GM23338 (cell line): ENCODE measurements around the gene ING3. TPM values are rescaled to one million over a fixed set of nuclear protein-coding genes. Genes with fewer than 3 reads are reported as not detected.

Experiments
- ATAC-seq: fragments of 200-7000 bp; cut with Tn5 transposase; 3 replicates; pipeline ENCODE4 v1.9.1; 2020
- DNase-seq: peaks from one replicate; pipeline ENCODE4 v3.0.0-alpha.2; 2015; ENCODE audit warnings: low spot score
- H2AFZ ChIP-seq: fragments of 200-600 bp; sonication (generic); 2 replicates; pipeline ENCODE4 v1.8.0; 2016; ENCODE audit warnings: antibody characterized with exemption, mild to moderate bottlenecking, moderate library complexity
- H3F3A ChIP-seq: fragments of 200-600 bp; sonication (generic); replicated peaks from 2 replicates; pipeline ENCODE4 v1.8.0; 2017; ENCODE audit warnings: antibody characterized with exemption, mixed run types, low read depth
- H3K27ac ChIP-seq: fragments of 200-600 bp; sonication (generic); 2 replicates; pipeline ENCODE4 v1.6.1; 2016; ENCODE audit warnings: low read depth
- H3K27me3 ChIP-seq: fragments of 200-600 bp; sonication (generic); 2 replicates; pipeline ENCODE4 v1.8.0; 2016; ENCODE audit warnings: mild to moderate bottlenecking, mixed run types, moderate library complexity; ENCODE audit not compliant: insufficient read depth
- H3K36me3 ChIP-seq: fragments of 200-600 bp; sonication (generic); 2 replicates; pipeline ENCODE4 v1.8.0; 2016; ENCODE audit warnings: mild to moderate bottlenecking; ENCODE audit not compliant: insufficient read depth
- H3K4me1 ChIP-seq: fragments of 200-600 bp; sonication (generic); 2 replicates; pipeline ENCODE4 v1.8.0; 2016; ENCODE audit warnings: mild to moderate bottlenecking, moderate library complexity; ENCODE audit not compliant: insufficient read depth
- H3K4me2 ChIP-seq: fragments of 200-600 bp; sonication (generic); 2 replicates; pipeline ENCODE4 v1.7.1; 2017; ENCODE audit warnings: mixed run types
- H3K4me3 ChIP-seq: fragments of 200-600 bp; sonication (generic); 2 replicates; pipeline ENCODE4 v1.6.1; 2016; ENCODE audit warnings: mixed run types
- H3K79me2 ChIP-seq: fragments of 200-600 bp; sonication (generic); replicated peaks from 2 replicates; pipeline ENCODE4 v1.8.0; 2017; ENCODE audit warnings: mild to moderate bottlenecking; ENCODE audit not compliant: insufficient read depth
- H3K9me2 ChIP-seq: fragments of 200-600 bp; sonication (generic); 2 replicates; pipeline ENCODE4 v1.8.0; 2017; ENCODE audit not compliant: insufficient read depth
- H4K20me1 ChIP-seq: fragments of 200-600 bp; sonication (generic); replicated peaks from 2 replicates; pipeline ENCODE4 v1.8.0; 2017; ENCODE audit warnings: mild to moderate bottlenecking; ENCODE audit not compliant: insufficient read depth
- H3K27ac Mint-ChIP-seq: 2 replicates; pipeline ENCODE4 v1.8.0; 2020; ENCODE audit warnings: inconsistent platforms, mild to moderate bottlenecking, moderate library complexity, mixed read lengths
- H3K27me3 Mint-ChIP-seq: 3 replicates; pipeline ENCODE4 v1.8.0; 2022; ENCODE audit warnings: low read depth, mild to moderate bottlenecking, moderate library complexity, mixed read lengths, inconsistent platforms; ENCODE audit not compliant: insufficient read depth, poor library complexity
- H3K36me3 Mint-ChIP-seq: 3 replicates; pipeline ENCODE4 v1.8.0; 2021; ENCODE audit warnings: low read depth, mild to moderate bottlenecking, inconsistent platforms, moderate library complexity, mixed read lengths
- H3K4me1 Mint-ChIP-seq: 3 replicates; pipeline ENCODE4 v1.8.0; 2020; ENCODE audit warnings: mild to moderate bottlenecking, inconsistent platforms, mixed read lengths
- H3K4me3 Mint-ChIP-seq: 3 replicates; pipeline ENCODE4 v1.8.0; 2021; ENCODE audit warnings: moderate library complexity, mild to moderate bottlenecking, inconsistent platforms, mixed read lengths
- H3K9me3 Mint-ChIP-seq: 3 replicates; pipeline ENCODE4 v1.8.0; 2020; ENCODE audit warnings: moderate library complexity, mild to moderate bottlenecking, inconsistent platforms, mixed read lengths
- CREB1 ChIP-seq: fragments of 250-450 bp; sonication (Bioruptor Pico); IDR thresholded peaks from 2 replicates; pipeline ENCODE4 v1.5.0; 2020; ENCODE audit warnings: low read depth, mild to moderate bottlenecking, moderate library complexity
- ETS1 ChIP-seq: IDR thresholded peaks from 2 replicates; pipeline ENCODE4 v1.6.1; 2016; ENCODE audit warnings: antibody characterized with exemption
- EZH2 ChIP-seq: fragments of 200-600 bp; sonication (generic); IDR thresholded peaks from one replicate; pipeline ENCODE4 v1.8.0; 2017; ENCODE audit warnings: antibody characterized with exemption, mild to moderate bottlenecking, low read depth; ENCODE audit not compliant: unreplicated experiment
- EZH2phosphoT487 ChIP-seq: fragments of 200-600 bp; sonication (generic); IDR thresholded peaks from one replicate; pipeline ENCODE4 v1.8.1; 2018; ENCODE audit warnings: antibody characterized with exemption; ENCODE audit not compliant: unreplicated experiment
- JUNB ChIP-seq: IDR thresholded peaks from one replicate; pipeline ENCODE4 v1.6.1; 2016; ENCODE audit warnings: antibody characterized with exemption; ENCODE audit not compliant: unreplicated experiment
- NANOG ChIP-seq: IDR thresholded peaks from 2 replicates; pipeline ENCODE4 v1.6.1; 2016; ENCODE audit warnings: antibody characterized with exemption, borderline replicate concordance
- REST ChIP-seq: IDR thresholded peaks from one replicate; pipeline ENCODE4 v1.6.1; 2018; ENCODE audit warnings: antibody characterized with exemption; ENCODE audit not compliant: unreplicated experiment
- ZNF114 ChIP-seq: fragments of 250-450 bp; sonication (Bioruptor Pico); IDR thresholded peaks from 2 replicates; pipeline ENCODE4 v1.5.0; 2020; ENCODE audit warnings: mild to moderate bottlenecking, moderate library complexity
- ZNF331 ChIP-seq: fragments of 250-450 bp; sonication (Bioruptor Pico); IDR thresholded peaks from 2 replicates; pipeline ENCODE4 v1.5.0; 2020; ENCODE audit warnings: low read depth, mild to moderate bottlenecking, moderate library complexity
- ZNF462 ChIP-seq: fragments of 250-450 bp; sonication (Bioruptor Pico); IDR thresholded peaks from 2 replicates; pipeline ENCODE4 v1.5.0; 2020; ENCODE audit warnings: mild to moderate bottlenecking, moderate library complexity
- polyA plus RNA-seq: library from polyadenylated mRNA; unstranded; fragments of >200 nt; fragmentation: Nextera tagmentation; extraction: Ambion mirVana; gene quantifications from 2 replicates; pipeline ENCODE4 v1.2.1, GENCODE V29; 2016
- total RNA-seq: library from RNA; depleted of rRNA; stranded (reverse); fragments of >200 nt; shearing (Covaris generic); gene quantifications from 2 replicates; pipeline ENCODE4 v1.2.3, GENCODE V29; 2014

Gene ING3
- total and polyA plus RNA-seq, 2 experiments from 2014 or later, result 17.8 to 26.2 TPM

- no peak for ATAC-seq
- Mint-ChIP-seq H3K9me3 (no peaks in the 10 kb centered on the region; the same call in 2 of the 3 replicates), H3K27ac (no peak overlapping the region), H3K4me3 (no peak overlapping the region), H3K36me3 (no peaks in the 10 kb centered on the region), H3K4me1 (peaks cover 7% of the 10 kb centered on the region), H3K27me3 (peaks cover 1% of the 10 kb centered on the region)
- Histone ChIP-seq H3F3A (no peaks in the 10 kb centered on the region), H3K4me2 (no peak overlapping the region), H3K27me3 (no peaks in the 10 kb centered on the region), H3K4me1 (no peaks in the 10 kb centered on the region), H3K36me3 (no peaks in the 10 kb centered on the region), H4K20me1 (no peaks in the 10 kb centered on the region), H2AFZ (no peak overlapping the region), H3K27ac (no peak overlapping the region), H3K9me2 (no peaks in the 10 kb centered on the region), H3K4me3 (no peak overlapping the region), H3K79me2 (no peaks in the 10 kb centered on the region)
- TF ChIP-seq JUNB (no peak), EZH2phosphoT487 (no peak), CREB1 (no peak), EZH2 (no peak), ETS1 (no peak), ZNF114 (no peak), ZNF331 (CRISPR knock-in tag) (no peak), REST (no peak), ZNF462 (no peak), NANOG (no peak)
- DNase-seq, result no peak
These were observed 47.9 kb downstream of the ING3 start for GRCh38 chr7:120998520-120998919.
